ENCODE results near the gene STN1.

DNA sequence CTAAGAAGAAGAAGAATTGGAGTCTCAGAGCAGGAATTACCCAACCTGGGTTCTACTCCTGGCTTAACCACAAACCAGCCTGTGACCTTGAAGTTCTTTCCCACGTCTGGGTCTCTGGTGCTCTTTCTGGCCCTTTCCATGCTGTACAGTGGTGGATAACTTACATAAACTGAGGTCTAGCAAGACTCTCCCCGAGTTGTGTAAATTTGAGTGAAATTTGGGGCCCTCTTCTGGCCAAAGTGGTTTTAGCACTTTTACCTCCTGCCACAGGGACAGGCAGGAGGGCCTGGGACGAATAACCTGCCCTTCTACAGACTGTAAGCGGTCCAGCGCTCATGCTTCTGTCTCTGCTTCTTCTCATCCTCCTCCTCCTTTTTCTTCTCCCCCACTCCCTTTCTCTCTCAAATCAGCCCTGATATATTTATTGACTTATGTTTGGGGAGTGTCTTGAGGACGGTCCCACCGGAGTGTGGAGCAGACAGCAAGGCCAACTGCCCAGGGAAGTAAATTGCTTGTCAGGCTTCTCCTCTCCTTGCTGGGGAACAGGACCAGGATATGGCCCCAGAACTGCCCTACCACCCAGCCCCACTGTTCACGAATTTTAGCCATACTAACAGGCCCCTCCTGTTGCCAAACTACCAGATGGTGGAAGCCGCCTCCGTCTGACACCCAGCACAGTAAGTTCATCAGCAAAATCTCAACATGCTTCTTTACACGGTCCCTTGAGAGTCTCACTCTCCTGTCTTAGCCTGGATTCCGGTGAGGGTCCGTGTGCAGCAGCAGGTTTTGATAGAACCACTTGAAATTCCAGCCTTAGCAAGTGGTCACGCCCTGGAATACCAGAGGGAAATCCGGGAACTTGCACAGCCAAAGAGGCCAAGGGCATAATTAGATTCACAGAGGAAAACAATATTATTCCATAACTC lies 58.6 kb downstream of the STN1 start:
- TF ChIP-seq TCF12 (IDR thresholded peaks at IDR 0.05) = no peak
- peak; percentile 78 for TF ChIP-seq CTCF (IDR thresholded peaks at IDR 0.05)
- TF ChIP-seq POLR2AphosphoS5 (IDR thresholded peaks at IDR 0.05; ENCODE audit: low read depth, low read length) = no peak
